HepG2 (cell line): ENCODE results near the gene STK39. TPM values are rescaled to one million over a fixed set of nuclear protein-coding genes. Genes with fewer than 3 reads are reported as not detected.

ENCODE experiments used
- FOXA1 ChIP-seq, 2 experiments: fragments of 450-650 bp in 1 of 2; sonication (generic) in 1 of 2; formaldehyde crosslinking in 1 of 2; IDR thresholded peaks; 2 replicates each; pipeline versions ENCODE4 v1.4.0 to v1.6.1; 2016 to 2020; ENCODE audit warnings: missing genetic modification reagents in 1 of 2
- JUND ChIP-seq: sonication (generic); formaldehyde crosslinking; IDR thresholded peaks from 2 replicates; pipeline ENCODE4 v1.8.0; 2022; ENCODE audit warnings: mild to moderate bottlenecking, missing genetic modification reagents
- LBX2 ChIP-seq: sonication (generic); formaldehyde crosslinking; IDR thresholded peaks from 2 replicates; pipeline ENCODE4 v1.5.0; 2020; ENCODE audit warnings: missing genetic modification reagents, mild to moderate bottlenecking, borderline replicate concordance
- NFATC3 ChIP-seq: sonication (generic); formaldehyde crosslinking; IDR thresholded peaks from 2 replicates; pipeline ENCODE4 v1.5.1; 2020; ENCODE audit warnings: mild to moderate bottlenecking, missing genetic modification reagents
- PITX1 ChIP-seq: sonication (generic); formaldehyde crosslinking; IDR thresholded peaks from 2 replicates; pipeline ENCODE4 v1.5.1; 2020; ENCODE audit warnings: mild to moderate bottlenecking, missing genetic modification reagents
- RBFOX2 ChIP-seq: fragments of 200-400 bp; formaldehyde crosslinking; IDR thresholded peaks from 2 replicates; pipeline ENCODE4 v1.6.1; 2017; ENCODE audit warnings: low read depth, mild to moderate bottlenecking, low read length
- SIX4 ChIP-seq: sonication (generic); formaldehyde crosslinking; IDR thresholded peaks from 2 replicates; pipeline ENCODE4 v1.4.0; 2020; ENCODE audit warnings: missing genetic modification reagents
- SOX6 ChIP-seq, 2 experiments: fragments of 450-650 bp in 1 of 2; sonication (generic) in 1 of 2; formaldehyde crosslinking in 1 of 2; IDR thresholded peaks; 2 replicates each; pipeline versions ENCODE4 v1.4.0 to v1.6.1; 2017 to 2020; ENCODE audit warnings: antibody characterized with exemption in 1 of 2, mild to moderate bottlenecking in 1 of 2, missing genetic modification reagents in 1 of 2
- ZBTB40 ChIP-seq, 2 experiments: fragments of 450-650 bp in 1 of 2; sonication (generic) in 1 of 2; formaldehyde crosslinking in 1 of 2; IDR thresholded peaks; 2 replicates each; pipeline versions ENCODE4 v1.6.1 to v1.8.0; 2016 to 2022; ENCODE audit warnings: antibody characterized with exemption in 1 of 2, mild to moderate bottlenecking in 1 of 2, missing genetic modification reagents in 1 of 2
- ZFYVE20 ChIP-seq: sonication (generic); formaldehyde crosslinking; IDR thresholded peaks from 2 replicates; pipeline ENCODE4 v1.8.0; 2023; ENCODE audit warnings: low read depth, mild to moderate bottlenecking, moderate library complexity, missing genetic modification reagents, borderline replicate concordance
- ZNF10 ChIP-seq: sonication (generic); formaldehyde crosslinking; IDR thresholded peaks from 2 replicates; pipeline ENCODE4 v1.4.0; 2020; ENCODE audit warnings: mild to moderate bottlenecking, low read depth, missing genetic modification reagents, borderline replicate concordance
- ZNF235 ChIP-seq: sonication (generic); formaldehyde crosslinking; IDR thresholded peaks from 2 replicates; pipeline ENCODE4 v1.8.1; 2023; ENCODE audit warnings: mild to moderate bottlenecking, missing genetic modification reagents, borderline replicate concordance
- ZNF280D ChIP-seq: sonication (generic); formaldehyde crosslinking; IDR thresholded peaks from 2 replicates; pipeline ENCODE4 v1.5.1; 2020; ENCODE audit warnings: mild to moderate bottlenecking, missing genetic modification reagents
- ZNF605 ChIP-seq: sonication (generic); formaldehyde crosslinking; IDR thresholded peaks from 2 replicates; pipeline ENCODE4 v1.8.0; 2022; ENCODE audit warnings: mild to moderate bottlenecking, missing genetic modification reagents
- polyA plus RNA-seq, 8 experiments: library from polyadenylated mRNA; depleted of rRNA in 3 of 8; stranded (reverse) in 7 of 8; unstranded in 1 of 8; fragments of >200 nt; fragmentation: Illumina TruSeq in 4 of 8; extraction: Trizol in 4 of 8; gene quantifications; 2 replicates each; pipeline versions ENCODE4 v1.2.1 to v1.2.3, GENCODE V29; 2011 to 2016; ENCODE audit warnings: low read depth in 4 of 8, missing spikeins in 1 of 8, mixed read lengths in 1 of 8; ENCODE audit not compliant: insufficient read depth in 1 of 8
- total RNA-seq, 5 experiments: library from RNA; depleted of rRNA; stranded (reverse); fragments of >200 nt; fragmentation: Illumina TruSeq; extraction: Trizol; gene quantifications; 2 replicates each; pipeline ENCODE4 v1.2.3, GENCODE V29; 2016; ENCODE audit warnings: low read depth in 1 of 5

STK39 gene
- total and polyA plus RNA-seq, 2 of the 13 experiments (the other 11 are each of a cell fraction or from before 2014, with no cell fraction given): 27.3 to 38.4 TPM

- no peak for TF ChIP-seq ZNF280D
- 0 out of 2 replicates have a peak, but pooled peaks have one; percentile 7 for TF ChIP-seq ZNF605 (CRISPR knock-in tag)
- no peak for TF ChIP-seq ZNF235 (CRISPR knock-in tag)
- TF ChIP-seq PITX1 (CRISPR knock-in tag): peak; percentile 61; the same call in 1 of the 2 replicates
- TF ChIP-seq FOXA1 (IDR thresholded peaks at IDR 0.05): no peak
- TF ChIP-seq FOXA1 (CRISPR knock-in tag; IDR thresholded peaks at IDR 0.05): peak; percentile 67; the same call in 1 of the 2 replicates
- 0 out of 2 replicates have a peak, but pooled peaks have one; percentile 36 for TF ChIP-seq NFATC3 (CRISPR knock-in tag)
- TF ChIP-seq ZNF10: no peak
- no peak for TF ChIP-seq ZFYVE20 (CRISPR knock-in tag)
- TF ChIP-seq RBFOX2: no peak
- TF ChIP-seq SOX6 (IDR thresholded peaks at IDR 0.05): no peak
- TF ChIP-seq SOX6 (CRISPR knock-in tag; IDR thresholded peaks at IDR 0.05): peak; percentile 99
- TF ChIP-seq JUND (CRISPR knock-in tag): no peak
- no peak for TF ChIP-seq ZBTB40 (IDR thresholded peaks at IDR 0.05)
- no peak for TF ChIP-seq ZBTB40 (CRISPR knock-in tag; IDR thresholded peaks at IDR 0.05)
- no peak for TF ChIP-seq LBX2
- TF ChIP-seq SIX4 (CRISPR knock-in tag): 0 out of 2 replicates have a peak, but pooled peaks have one; percentile 42
Observed at GRCh38 chr2:168191955-168192785, 55.2 kb downstream of the STK39 start (continued).
